ENCODE results near the gene ITPR3. TPM values are rescaled to one million over a fixed set of nuclear protein-coding genes. Genes with fewer than 3 reads are reported as not detected.
A peak's percentile ranks its signal among the peaks of the same experiment; 100 is the strongest.

ITPR3 gene
- total RNA-seq, 2 experiments from 2014 or later, result 56.6 to 83.5 TPM

DNA sequence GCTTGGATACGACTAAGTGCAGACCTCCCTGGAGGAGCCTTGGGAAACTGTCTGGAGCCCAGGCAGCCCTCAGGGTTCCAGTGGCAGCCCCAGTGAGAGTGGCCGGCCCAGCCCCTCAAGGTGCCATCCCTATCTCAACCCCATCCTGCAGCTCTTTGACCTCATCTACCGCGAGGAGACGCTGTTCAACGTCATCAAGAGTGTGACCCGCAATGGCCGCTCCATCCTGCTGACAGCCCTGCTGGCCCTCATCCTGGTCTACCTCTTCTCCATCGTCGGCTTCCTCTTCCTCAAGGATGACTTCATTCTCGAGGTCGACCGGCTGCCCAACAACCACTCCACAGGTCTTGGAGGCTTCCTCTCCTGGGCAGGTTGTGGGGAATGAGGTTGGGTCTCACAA, 69.6 kb downstream of the ITPR3 start:
- DNase-seq (ENCODE audit: low spot score), result no peak
- Histone ChIP-seq H2AFZ (ENCODE audit: low read length) (no peak overlapping the region), H3K27ac (ENCODE audit: low read depth, low read length, poor library complexity, severe bottlenecking) (no peak overlapping the region), H3K4me2 (ENCODE audit: low read length) (no peak overlapping the region), H4K20me1 (ENCODE audit: insufficient read depth, low read length) (no peaks in the 10 kb centered on the region), H3K36me3 (ENCODE audit: insufficient read depth, low read length) (peaks cover 99% of the 10 kb centered on the region), H3K9me3 (ENCODE audit: low read length) (no peaks in the 10 kb centered on the region), H3K9me2 (ENCODE audit: insufficient read depth, low read length) (no peaks in the 10 kb centered on the region), H3K4me1 (ENCODE audit: insufficient read depth, low read length, poor library complexity, severe bottlenecking) (peaks cover 2% of the 10 kb centered on the region), H3K4me3 (ENCODE audit: low read depth, low read length, poor library complexity, severe bottlenecking) (no peak overlapping the region), H3K79me2 (ENCODE audit: insufficient read depth, low read depth, low read length) (no peaks in the 10 kb centered on the region)
- intact Hi-C loops (cut with micrococcal nuclease; ENCODE audit: unreplicated experiment), result no loop called here
- BruUV-seq (replicated peaks), result no TSS peak
- POLR2A ChIA-PET, result no interaction called here
- no peak for TF ChIP-seq EZH2phosphoT487 (IDR thresholded peaks at IDR 0.05; ENCODE audit: borderline replicate concordance, low read depth, low read length)
- TF ChIP-seq, protein P1, sequence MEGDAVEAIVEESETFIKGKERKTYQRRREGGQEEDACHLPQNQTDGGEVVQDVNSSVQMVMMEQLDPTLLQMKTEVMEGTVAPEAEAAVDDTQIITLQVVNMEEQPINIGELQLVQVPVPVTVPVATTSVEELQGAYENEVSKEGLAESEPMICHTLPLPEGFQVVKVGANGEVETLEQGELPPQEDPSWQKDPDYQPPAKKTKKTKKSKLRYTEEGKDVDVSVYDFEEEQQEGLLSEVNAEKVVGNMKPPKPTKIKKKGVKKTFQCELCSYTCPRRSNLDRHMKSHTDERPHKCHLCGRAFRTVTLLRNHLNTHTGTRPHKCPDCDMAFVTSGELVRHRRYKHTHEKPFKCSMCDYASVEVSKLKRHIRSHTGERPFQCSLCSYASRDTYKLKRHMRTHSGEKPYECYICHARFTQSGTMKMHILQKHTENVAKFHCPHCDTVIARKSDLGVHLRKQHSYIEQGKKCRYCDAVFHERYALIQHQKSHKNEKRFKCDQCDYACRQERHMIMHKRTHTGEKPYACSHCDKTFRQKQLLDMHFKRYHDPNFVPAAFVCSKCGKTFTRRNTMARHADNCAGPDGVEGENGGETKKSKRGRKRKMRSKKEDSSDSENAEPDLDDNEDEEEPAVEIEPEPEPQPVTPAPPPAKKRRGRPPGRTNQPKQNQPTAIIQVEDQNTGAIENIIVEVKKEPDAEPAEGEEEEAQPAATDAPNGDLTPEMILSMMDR (conservative IDR thresholded peaks at IDR 0.05; ENCODE audit: low read length), result no peak
- CTCF ChIA-PET (ENCODE audit: unreplicated experiment), result no interaction called here

DNA sequence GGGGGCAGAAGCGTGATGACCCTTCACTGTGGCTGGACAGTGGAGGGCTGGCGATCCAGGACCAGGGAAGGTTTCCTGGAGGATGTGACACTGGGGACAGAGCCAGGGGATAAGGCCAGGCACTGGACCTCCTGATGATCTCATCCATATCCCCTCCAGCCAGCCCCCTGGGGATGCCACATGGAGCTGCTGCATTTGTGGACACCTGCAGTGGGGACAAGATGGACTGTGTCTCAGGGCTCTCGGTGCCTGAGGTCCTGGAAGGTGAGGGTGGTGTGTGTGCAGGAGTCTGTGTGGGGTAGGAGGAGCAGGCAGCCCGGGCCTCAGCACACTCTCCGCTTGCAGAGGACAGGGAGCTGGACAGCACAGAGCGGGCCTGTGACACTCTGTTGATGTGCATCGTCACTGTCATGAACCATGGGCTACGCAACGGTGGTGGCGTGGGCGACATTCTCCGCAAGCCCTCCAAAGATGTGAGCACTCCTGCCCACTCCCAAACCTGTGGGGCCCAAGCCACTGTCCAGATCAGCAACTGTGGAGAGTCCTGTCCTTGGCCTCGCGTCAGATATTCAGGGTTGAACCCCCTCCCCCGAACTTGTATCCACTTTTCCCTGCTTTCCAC, 70.4 kb downstream of the ITPR3 start:
- Histone ChIP-seq H4K20me1 (ENCODE audit: insufficient read depth, low read length) (no peaks in the 10 kb centered on the region), H3K4me1 (ENCODE audit: insufficient read depth, low read length, poor library complexity, severe bottlenecking) (peaks cover 10% of the 10 kb centered on the region), H3K27ac (ENCODE audit: low read depth, low read length, poor library complexity, severe bottlenecking) (no peak overlapping the region), H3K9me2 (ENCODE audit: insufficient read depth, low read length) (no peaks in the 10 kb centered on the region), H3K4me3 (ENCODE audit: low read depth, low read length, poor library complexity, severe bottlenecking) (no peak overlapping the region), H3K9me3 (ENCODE audit: low read length) (no peaks in the 10 kb centered on the region), H3K36me3 (ENCODE audit: insufficient read depth, low read length) (peaks cover 99% of the 10 kb centered on the region), H3K79me2 (ENCODE audit: insufficient read depth, low read depth, low read length) (no peaks in the 10 kb centered on the region), H3K4me2 (ENCODE audit: low read length) (no peak overlapping the region), H2AFZ (ENCODE audit: low read length) (no peak overlapping the region)
- TF ChIP-seq EZH2phosphoT487 (IDR thresholded peaks at IDR 0.05; ENCODE audit: borderline replicate concordance, low read depth, low read length), result no peak
- TF ChIP-seq, protein P1 (conservative IDR thresholded peaks at IDR 0.05; ENCODE audit: low read length), result no peak
- ChIA-PET CTCF (ENCODE audit: unreplicated experiment) (no interaction called here), POLR2A (no interaction called here)
- DNase-seq (ENCODE audit: low spot score), result no peak
- no TSS peak for BruUV-seq (replicated peaks)
- intact Hi-C loops (cut with micrococcal nuclease; ENCODE audit: unreplicated experiment), result no loop called here

DNA sequence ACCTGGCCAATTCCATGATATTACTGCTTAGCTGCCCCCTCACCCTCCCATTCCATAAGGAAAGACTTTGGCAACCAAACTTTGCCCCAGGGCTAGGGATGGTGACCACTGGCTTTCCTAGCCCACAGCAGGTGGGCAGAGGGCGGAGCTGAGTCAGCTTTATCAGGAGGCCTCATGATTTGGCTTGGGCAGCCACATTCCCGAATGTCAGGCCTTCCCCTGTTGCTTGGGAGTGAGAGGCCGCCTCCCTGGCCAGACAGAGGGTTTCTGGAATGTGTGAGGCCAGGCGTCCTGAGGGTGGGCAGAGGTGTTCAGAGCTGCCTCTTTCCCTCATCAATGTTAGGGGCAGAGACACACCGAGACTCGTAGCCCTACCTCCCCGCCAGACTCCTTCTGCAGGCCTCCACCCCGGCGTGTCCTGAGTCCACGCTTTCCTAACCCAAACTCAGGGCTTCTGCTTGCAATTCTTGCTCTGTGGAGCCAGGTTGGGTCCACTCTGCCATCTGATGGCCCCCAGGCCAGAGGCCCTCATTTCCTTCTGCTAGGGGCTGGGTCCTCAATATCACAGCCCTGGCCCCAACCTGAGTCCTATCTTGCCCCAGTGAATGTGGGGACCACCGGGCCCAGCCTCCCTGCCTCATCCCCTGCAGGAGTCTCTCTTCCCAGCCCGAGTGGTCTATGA, 71.1 kb downstream of the ITPR3 start:
- DNase-seq (ENCODE audit: low spot score), result no peak
- TSS peak; percentile 42 for BruUV-seq (replicated peaks)
- CTCF ChIA-PET (ENCODE audit: unreplicated experiment), result no interaction called here

More for the DNA sequence above, 71.1 kb downstream of the ITPR3 start:
- Histone ChIP-seq H4K20me1 (ENCODE audit: insufficient read depth, low read length) (no peaks in the 10 kb centered on the region), H2AFZ (ENCODE audit: low read length) (no peak overlapping the region), H3K27ac (ENCODE audit: low read depth, low read length, poor library complexity, severe bottlenecking) (no peak overlapping the region), H3K79me2 (ENCODE audit: insufficient read depth, low read depth, low read length) (no peaks in the 10 kb centered on the region), H3K4me1 (ENCODE audit: insufficient read depth, low read length, poor library complexity, severe bottlenecking) (peaks cover 16% of the 10 kb centered on the region), H3K36me3 (ENCODE audit: insufficient read depth, low read length) (peaks cover 99% of the 10 kb centered on the region), H3K9me2 (ENCODE audit: insufficient read depth, low read length) (no peaks in the 10 kb centered on the region), H3K4me2 (ENCODE audit: low read length) (no peak overlapping the region), H3K9me3 (ENCODE audit: low read length) (no peaks in the 10 kb centered on the region), H3K4me3 (ENCODE audit: low read depth, low read length, poor library complexity, severe bottlenecking) (no peak overlapping the region)
- POLR2A ChIA-PET, result no interaction called here
- TF ChIP-seq, protein P1 (conservative IDR thresholded peaks at IDR 0.05; ENCODE audit: low read length), result no peak
- no peak for TF ChIP-seq EZH2phosphoT487 (IDR thresholded peaks at IDR 0.05; ENCODE audit: borderline replicate concordance, low read depth, low read length)
- intact Hi-C loops (cut with micrococcal nuclease; ENCODE audit: unreplicated experiment), result no loop called here
